GM21619 (cell line): Measurements from ENCODE around the gene LINC01488.

Source experiments
- ATAC-seq: cut with Tn5 transposase; IDR thresholded peaks from one replicate; pipeline ENCODE4 v1.9.1; 2021; ENCODE audit not compliant: unreplicated experiment

Gene LINC01488

DNA sequence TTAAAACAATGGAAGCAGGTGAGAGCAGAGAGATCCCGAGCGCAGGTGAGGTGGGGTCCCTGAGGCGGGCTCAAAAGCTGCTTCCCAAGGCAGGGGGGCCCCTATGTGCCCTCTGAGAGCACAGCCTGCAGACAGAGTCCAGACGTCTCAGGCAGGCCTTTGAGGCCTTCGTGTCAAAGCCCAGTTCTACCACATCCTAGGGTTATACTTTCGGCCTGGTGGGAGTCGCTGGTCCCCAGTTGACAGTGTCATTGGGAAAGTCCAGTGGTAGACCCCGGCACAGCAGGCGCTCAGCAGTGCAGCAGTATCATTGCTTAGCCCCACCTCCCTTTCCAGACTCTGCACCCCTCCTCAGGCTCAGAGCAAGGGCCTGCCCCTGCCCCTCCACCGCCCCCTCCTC, 9.1 kb downstream of the LINC01488 start:
- no peak for ATAC-seq

DNA sequence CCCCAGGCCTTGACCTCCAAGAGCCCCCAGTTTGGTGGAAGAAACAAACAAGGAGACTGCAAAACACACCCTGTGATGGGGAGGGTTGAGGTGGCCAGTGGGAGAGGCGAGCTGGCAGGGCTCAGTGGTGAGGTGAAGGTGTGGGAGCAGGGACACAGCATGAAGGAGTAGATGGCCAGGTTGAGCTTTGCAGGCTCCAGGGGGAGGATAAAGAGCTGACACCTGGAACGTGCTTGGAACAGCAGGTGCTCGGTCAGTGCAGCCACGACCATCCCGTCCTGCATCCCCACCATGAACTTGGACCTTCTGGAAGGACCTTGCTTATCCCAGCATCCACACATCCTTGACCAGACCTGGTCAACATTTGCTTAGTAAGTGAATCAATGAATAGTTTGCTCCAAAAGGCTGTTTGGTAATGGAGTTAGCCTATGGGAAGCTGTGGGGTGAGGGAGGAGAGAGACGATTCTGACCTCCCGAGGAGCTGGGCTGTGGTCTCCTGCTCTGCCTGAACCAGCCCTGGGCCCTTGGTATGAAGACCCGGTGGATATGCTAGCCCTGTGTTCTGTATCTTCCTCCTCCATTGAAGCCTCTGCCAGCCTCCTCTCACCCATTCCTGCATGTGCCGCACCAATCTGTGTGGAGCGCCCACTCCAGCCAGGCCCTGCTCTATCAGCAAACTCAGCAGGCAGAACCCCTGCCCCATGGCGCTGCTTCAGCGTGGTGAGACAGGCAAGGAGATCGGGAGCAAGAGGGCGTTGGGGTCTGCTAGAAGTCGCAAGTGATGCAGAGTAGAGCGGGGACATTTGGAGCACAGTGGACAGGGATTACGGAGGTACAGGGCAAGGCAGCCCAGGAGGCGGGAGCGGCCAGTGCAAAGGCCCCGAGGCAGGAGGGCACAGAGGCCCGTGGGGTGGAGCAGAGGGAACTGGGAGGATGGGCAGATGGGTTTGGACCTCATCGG, 9.9 kb downstream of the LINC01488 start:
- no peak for ATAC-seq

DNA sequence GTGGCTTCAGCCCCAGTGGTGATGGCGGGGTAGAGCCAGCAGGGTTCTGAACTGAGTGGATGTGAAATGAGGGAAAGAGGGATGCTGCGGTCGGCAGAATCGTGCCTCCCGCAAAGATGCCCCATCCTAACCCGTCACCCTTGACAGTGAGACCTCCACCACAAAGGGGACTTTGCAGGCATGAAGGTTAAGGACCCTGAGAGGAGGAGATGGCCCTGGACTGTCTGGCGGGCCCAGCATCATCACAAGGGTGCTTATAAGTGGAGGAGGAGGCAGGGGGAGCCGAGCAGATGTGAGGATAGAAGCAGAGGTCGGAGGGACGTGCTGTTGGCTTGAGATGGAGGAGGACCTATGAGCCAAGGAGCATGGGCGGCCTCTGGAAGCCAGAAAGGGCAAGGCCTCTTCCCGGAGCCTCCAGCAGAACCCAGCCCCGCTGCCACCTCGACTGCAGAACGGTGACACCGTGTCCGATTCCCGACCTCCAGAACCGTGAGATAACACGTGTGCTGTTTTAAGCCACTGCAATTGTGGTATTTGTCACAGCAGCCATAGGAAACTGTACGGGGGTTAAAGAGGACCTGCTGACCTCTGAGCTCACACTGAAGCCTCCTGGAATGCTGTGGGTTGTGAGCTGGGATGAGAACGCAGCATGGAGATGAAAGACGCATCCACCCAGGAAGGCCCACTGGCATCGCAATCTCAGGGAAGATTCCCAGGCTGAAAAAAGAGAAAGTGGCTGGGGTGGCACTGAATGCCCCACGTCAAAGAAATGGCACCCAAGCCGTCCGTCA, 10.9 kb downstream of the LINC01488 start:
- ATAC-seq: no peak

DNA sequence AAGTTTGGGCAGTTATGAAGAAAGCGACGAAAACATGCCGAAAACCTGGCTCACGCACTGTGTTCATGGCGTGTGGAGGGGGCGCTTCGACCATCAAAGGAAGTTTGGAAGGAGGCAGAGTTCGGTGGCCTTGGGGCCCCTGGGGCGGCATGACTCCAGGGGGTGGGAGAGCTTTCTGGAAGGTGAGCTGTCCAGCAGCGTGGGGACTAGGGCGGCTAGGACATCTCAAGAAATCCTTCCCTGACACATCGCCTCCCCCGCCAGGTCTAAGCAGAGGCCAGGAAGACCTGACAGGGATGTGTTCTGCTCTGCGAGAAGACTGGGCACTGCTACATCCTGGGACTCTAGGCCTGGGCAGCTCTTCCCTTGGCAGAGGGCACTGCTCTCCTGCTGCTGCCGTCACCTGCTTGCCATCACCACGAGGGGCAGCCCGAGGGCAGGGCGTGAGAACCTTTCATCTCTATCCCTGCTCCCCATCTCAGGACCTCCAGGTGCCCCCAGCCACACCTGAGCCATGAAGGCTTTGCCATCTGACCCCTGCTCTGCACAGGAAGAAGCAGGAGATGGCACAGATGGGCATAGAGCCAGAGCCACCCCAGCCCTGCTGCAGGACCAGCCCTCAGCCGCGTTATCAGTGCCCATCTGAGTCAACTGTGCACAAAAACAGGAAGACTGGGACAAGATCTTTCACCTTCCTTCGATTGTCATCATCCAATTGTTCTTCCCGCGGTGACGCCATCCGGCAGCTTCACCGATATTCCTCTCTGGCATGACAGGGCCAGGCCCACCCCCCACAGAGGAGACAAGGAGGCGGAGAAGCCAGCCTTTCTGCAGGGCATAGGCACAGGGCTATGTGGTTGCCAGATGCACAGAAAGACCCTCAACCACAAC, 12.7 kb downstream of the LINC01488 start:
- ATAC-seq: no peak

DNA sequence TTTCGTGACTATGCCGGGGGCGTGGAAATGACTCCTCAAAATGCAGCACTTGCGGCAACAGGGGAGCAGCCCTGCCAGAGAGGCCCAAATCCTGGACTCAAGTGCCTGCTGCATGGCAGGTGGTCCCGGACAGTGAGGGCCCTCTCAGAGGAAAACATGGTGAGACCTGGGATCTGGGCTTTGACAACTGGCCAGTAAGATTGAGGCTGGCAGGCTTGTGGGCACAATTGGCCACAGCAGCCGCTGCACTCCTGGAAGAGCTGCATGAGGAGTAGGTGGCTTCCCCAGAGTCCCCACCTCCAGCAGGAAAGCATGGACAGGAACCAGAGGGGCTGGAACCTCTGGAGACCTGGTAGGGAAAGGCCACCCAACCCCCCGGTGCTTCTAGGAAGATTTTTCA, 13.4 kb downstream of the LINC01488 start:
- ATAC-seq: no peak

DNA sequence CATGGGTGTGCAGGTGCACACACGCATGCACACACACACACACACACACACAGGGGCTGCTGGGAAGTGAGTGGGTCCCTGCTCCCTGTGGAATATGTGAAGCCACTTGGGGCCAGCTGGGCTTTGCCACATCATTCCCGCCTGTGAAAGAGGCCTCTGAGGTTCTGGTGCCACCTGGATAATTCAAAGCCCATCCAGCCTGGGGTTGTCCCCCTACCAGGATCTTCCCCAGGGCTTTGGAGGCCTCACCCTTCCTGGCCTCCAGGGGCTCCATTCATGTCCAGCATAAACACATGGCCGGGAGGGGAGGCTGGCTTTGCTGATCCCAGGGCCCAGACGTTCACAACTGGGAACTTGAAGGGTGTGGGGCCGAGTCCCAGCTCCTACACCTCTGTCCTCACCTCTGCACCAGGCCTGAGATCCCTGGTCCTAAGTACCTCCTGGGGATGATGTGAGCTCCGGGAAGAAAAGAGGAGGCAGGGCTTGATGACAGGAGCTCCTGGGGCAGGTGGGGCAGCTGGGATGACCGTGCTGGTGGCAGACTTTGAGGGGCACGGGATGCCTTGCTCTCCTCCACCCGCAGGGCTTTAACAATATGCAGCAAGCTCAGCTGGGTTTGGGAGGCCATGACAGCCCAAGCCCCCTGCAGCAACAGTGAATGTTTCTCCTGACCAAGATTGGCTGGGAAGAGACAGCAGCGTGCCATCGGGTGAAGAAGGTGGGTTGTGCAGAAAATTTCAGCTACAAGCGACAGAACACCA, 14.2 kb downstream of the LINC01488 start:
- ATAC-seq: no peak

DNA sequence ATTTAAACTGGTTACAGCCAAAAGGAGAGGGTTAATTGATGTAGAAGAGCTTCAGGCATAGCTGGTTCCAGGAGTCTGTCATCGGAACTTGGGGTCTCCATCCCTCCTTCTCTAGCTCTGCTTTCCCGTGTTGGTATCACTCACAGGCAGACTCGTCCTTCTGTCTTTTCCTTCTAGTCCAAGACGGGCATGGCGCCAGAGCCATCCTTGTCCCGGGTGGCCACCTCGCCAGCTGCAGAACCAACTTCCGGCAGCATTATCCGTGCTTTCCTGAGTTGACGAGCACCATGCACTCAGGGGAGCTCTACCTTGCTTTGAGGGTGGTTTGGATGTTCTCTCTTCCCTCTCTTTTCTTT, 14.7 kb downstream of the LINC01488 start:
- no peak for ATAC-seq

DNA sequence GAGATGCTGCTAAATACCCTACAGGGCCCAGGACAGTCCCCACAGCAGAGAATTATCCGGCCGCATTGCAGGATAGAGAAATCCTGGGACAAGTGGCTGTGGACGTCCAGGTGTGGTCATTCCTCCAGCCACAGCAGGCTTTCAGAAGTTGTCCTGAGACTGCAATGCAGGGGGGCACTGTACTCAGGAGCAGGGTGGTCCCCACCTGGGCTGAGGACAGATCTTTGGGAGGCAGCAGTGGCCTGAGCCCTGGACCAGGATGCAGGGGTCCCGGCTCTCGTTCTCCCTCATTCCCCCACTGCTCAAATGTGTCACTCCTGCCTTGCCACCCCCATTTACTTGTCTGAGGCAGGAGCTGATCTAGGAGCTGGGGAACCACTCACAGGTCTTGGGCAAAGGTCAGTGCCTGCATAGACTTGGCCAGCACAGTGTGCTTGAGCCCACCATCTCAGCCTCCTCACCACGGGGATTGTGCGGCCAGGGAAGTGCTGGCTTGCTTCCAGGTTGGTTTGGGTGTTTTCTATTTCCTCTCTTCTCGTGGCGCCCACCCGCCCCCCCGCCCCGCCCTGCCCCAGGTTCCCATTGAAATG, 15.3 kb downstream of the LINC01488 start:
- ATAC-seq: no peak

DNA sequence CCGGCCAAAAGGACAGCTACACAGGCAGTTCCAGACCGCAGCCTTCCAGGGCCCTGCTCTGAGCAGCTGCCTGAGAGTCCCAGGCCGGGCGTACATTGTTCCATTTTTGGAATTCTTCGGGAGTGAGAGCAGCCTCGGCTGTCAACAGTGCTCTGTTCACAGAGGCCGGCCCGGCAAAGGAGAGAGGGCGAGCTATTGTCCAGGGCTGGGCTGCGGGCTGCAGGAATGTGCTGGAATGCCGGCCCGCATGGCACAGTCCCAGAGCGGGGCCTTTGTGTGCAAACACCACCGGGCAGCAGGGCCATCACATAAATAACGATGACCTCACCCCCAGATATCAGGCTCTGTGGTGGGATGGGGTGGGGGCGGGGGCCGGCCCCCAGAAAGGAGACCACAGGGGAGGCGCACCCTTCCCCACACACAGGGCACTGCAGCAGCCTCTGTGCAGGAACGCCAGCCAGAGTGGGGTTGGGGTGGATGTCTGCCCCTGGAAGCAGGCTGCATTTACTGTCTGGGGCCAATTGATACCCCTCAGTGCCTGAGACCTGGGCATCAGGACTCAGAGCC, 15.8 kb downstream of the LINC01488 start:
- no peak for ATAC-seq

DNA sequence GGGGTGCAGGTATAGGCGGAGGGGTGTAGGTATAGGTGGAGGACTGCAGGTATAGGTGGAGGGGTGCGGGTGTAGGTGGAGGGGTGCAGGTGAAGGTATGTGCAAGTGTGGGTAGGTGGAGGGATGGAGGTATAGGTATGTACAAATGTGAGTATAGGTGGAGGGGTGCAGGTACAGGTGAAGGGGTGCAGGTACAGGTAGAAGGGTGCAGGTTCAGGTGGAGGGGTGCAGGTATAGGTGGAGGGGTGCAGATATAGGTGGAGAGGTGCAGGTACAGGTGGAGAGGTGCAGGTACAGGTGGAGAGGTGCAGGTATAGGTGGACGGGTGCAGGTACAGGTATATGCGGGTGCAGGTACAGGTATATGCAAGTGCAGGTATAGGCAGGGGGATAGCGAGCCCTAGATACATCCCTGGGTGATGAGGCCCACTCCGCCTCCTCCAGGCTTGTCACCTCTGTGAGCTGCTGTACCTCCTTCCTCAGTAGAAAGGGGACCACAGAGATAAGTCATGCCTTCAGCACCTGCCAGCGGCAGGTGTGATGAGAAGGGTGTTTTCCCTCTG, 17.2 kb downstream of the LINC01488 start:
- no peak for ATAC-seq

DNA sequence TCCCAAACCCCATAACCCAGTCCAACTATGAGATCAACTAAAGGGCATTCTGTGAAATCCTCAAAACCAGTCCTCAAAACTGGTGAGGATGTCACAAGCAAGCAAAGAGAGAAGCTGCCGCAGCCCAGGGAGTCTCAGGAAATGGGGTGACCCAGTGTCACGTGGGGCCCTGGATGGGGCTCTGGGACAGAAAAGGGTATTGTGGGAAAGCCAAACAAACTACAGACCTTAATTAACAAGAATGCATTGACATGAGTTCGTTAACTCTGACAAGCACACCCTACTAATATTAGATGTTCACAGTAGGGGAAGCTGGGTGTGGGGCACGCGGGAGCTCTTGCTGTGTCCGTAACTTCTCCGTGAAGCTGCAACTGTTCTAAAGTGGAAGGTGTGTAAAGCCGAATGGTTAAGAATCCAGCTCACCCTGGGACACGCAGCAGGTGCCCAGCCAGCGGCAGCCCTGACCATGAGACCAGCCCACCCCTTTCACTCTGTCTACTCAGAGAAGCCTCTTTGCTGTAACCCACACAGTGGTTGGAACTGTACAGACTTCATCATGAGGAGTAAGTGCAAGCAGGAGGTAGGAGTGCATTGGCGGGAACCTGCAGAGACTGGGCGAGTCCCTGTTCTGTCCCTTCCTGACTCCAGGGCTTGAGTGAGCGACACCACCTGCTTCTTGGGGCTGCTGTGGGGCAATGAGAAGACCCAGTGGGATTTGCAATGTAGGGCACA, 17.9 kb downstream of the LINC01488 start:
- no peak for ATAC-seq

DNA sequence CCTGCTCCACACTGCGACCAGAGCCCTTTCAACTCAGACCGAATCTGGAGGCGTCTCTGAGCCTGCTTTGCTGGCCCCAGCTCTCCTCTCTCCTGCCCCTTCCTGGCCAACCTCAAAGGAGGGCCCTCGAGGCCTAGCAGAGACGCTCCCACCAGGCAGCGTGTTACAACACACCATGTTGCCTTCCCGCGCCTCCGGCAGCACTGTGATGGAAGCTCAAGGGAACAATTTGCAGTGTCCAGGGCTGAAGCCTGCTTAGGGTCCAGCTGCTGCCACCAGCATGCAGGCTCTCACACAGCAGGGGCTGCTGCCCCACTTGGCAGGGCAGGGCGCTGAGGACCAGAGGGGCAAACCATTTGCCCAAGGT, 18.4 kb downstream of the LINC01488 start:
- ATAC-seq: no peak

DNA sequence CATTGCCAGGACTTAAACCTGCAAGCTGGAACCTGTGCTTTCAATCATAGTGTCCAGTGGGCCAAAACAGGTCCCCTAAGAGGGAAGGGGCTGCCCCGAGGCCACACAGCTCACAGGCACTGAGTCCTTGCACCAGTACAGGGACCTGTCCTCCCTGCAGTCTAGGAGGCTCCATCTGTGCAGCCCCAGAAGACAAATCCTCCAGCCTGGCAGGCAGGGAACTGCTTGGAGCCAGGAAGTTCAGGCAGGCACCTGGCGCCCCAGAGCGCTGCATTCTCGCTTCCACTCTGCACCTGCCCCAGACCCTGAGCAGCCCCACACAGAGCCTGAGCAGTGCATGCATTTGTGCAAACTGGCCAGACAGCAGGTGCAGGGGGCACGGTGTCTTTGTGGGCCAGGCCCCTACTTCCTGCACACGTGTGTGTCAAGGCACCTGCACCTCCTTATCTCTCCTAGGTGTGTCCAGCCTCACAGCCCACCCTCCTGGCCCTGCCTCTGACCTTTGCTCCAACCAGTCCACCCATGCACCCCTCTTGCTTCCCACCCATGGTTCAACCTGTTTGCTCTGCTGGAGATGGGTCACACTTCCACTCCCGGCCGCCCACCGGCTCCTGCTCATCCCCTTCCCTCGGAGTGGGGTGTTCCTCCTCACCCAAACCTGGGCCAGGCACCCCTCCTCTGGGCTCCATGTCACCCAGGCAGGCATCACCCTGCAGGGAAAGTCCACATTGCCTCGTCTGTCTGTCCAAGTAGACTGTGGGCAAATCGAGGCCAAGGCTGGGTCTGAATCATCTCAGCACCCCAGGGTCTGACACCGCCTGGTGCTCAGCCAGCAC, 19.0 kb downstream of the LINC01488 start:
- no peak for ATAC-seq

DNA sequence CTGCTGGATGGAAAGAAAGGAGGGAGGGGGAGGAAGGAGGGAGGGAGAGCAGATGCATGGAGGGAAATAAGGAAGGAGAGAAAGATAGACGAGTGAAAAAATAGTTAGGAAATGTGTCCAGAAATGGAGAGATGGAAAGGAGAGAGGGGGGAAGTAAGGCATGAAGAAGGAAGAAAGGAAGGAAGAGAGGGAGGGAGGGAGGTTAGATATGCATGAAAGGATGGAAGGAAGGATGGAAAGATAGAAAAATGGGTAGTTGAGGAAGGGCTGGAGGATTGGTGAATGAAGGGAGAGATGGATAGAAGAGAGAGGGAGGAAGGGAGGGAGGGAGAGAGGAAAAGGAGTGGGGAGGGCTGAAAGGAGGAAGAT, 19.6 kb downstream of the LINC01488 start:
- no peak for ATAC-seq

DNA sequence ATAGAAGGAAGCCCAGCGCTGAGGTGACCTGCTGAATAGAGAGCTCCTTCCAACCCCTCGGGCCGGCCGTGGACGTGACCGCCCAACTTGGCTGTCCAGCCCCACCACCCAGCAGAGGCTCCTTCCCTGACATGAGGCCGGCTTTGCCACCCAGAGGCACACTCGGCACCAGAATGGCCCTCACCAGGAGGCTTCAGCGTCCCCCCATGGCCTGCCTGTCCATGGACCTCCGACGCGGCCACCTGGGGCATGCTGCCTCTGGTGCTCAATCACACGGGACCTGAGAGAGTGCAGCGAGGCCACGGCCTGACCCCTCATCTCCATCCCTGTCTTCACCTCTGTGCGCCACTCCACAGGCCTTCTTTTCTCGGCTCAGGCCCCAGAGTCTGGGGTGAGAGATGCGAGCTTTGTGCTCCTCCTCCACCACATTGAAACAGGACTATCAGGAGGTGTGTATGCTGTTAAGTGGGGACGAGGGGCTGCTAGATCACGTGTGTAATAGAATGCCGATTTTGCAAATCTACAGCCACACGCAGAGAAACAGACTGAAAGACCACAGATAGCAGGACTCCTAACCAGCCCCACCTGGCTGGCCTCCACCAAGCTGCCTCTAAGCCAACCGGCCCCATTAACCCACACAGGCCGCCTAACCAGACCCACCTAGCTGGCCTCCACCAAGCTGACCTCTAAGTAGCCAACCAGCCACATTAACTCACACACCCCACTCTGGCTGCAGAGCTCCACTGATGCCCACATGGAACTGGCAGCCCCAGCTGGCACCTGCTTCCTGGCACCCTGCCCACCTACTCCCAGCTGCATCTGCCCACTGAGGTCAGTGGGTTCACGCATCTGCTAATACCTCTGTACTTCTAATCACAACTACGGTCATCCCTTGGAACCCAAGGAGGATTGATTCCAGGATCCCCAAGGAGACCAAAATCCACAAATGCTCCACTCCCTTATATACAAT, 20.7 kb downstream of the LINC01488 start:
- no peak for ATAC-seq

DNA sequence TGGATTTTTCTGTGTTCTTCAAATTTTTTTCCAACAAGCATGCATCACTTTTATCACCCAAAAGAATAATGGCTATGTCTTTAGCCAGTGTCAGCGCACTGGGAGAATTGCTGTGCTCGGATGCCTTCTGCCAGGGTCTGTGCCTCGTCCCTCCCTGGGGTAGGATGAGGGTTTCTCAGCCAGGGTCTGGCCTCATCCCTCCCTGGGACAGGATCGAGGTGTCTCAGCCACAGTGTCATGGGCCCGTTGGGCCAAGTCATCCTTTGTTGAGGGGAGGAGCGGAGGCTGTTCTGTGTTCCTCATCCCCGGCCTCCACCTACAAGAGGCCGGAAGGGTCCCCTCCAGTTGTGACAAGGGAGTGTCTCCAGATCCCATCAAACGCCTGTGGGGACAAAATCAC, 22.7 kb downstream of the LINC01488 start:
- no peak for ATAC-seq
